Keratinocyte (primary cell): ENCODE measurements around the gene SHC3. TPM values are rescaled to one million over a fixed set of nuclear protein-coding genes. Genes with fewer than 3 reads are reported as not detected.
A peak's percentile ranks its signal among the peaks of the same experiment; 100 is the strongest.

Experiments
- DNase-seq: peaks from one replicate; pipeline ENCODE4 v3.0.0-alpha.2; 2011; ENCODE audit warnings: low read depth, missing footprints, low spot score
- FAIRE-seq: peaks from 2 replicates; lab custom pipeline; 2011; peaks lifted over from hg19 to GRCh38; lab: Jason Lieb, UNC
- H2AFZ ChIP-seq: 2 replicates; pipeline ENCODE4 v1.6.0; 2012; ENCODE audit warnings: low read length, control low read depth, inconsistent platforms; ENCODE audit not compliant: control insufficient read depth
- H3K27ac ChIP-seq: 2 replicates; pipeline ENCODE4 v1.5.1; 2011; ENCODE audit warnings: low read length; ENCODE audit not compliant: control insufficient read depth, insufficient read depth
- H3K27me3 ChIP-seq: 3 replicates; pipeline ENCODE4 v1.6.0; 2011; ENCODE audit warnings: low read length; ENCODE audit not compliant: control insufficient read depth, insufficient read depth; ENCODE audit errors: extremely low read depth
- H3K36me3 ChIP-seq, 2 experiments: 2 replicates in 1 of 2; 3 replicates in 1 of 2; pipeline ENCODE4 v1.5.1; 2011; ENCODE audit warnings: low read length in 2 of 2, mild to moderate bottlenecking in 1 of 2; ENCODE audit not compliant: control insufficient read depth in 2 of 2, insufficient read depth in 2 of 2; ENCODE audit errors: extremely low read depth in 1 of 2
- H3K4me1 ChIP-seq: 3 replicates; pipeline ENCODE4 v1.5.1; 2011; ENCODE audit warnings: low read length; ENCODE audit not compliant: control insufficient read depth, insufficient read depth; ENCODE audit errors: extremely low read depth
- H3K4me2 ChIP-seq: 3 replicates; pipeline ENCODE4 v1.6.0; 2011; ENCODE audit warnings: low read depth, low read length; ENCODE audit not compliant: control insufficient read depth, insufficient read depth; ENCODE audit errors: extremely low read depth
- H3K4me3 ChIP-seq, 3 experiments: fragments of 200-600 bp in 1 of 3; sonication (generic) in 1 of 3; 2 replicates in 2 of 3; 3 replicates in 1 of 3; pipeline ENCODE4 v1.5.1; 2011 to 2016; ENCODE audit warnings: low read length in 3 of 3, mild to moderate bottlenecking in 3 of 3, control low read depth in 2 of 3, inconsistent platforms in 1 of 3, low read depth in 1 of 3, mixed read lengths in 1 of 3, mixed run types in 1 of 3, moderate library complexity in 1 of 3; ENCODE audit not compliant: control insufficient read depth in 2 of 3, insufficient read depth in 2 of 3; ENCODE audit errors: extremely low read depth in 1 of 3
- H3K79me2 ChIP-seq: 2 replicates; pipeline ENCODE4 v1.6.0; 2012; ENCODE audit warnings: low read length; ENCODE audit not compliant: control insufficient read depth, insufficient read depth
- H3K9ac ChIP-seq: 3 replicates; pipeline ENCODE4 v1.6.0; 2011; ENCODE audit warnings: low read length; ENCODE audit not compliant: control insufficient read depth, insufficient read depth; ENCODE audit errors: extremely low read depth
- H3K9me1 ChIP-seq: 3 replicates; pipeline ENCODE4 v1.6.0; 2011; ENCODE audit warnings: low read length; ENCODE audit not compliant: control insufficient read depth, insufficient read depth; ENCODE audit errors: extremely low read depth
- H3K9me3 ChIP-seq: 2 replicates; pipeline ENCODE4 v1.5.1; 2012; ENCODE audit warnings: low read depth, low read length; ENCODE audit not compliant: control insufficient read depth
- H4K20me1 ChIP-seq: 3 replicates; pipeline ENCODE4 v1.6.0; 2011; ENCODE audit warnings: low read length; ENCODE audit not compliant: control insufficient read depth, insufficient read depth; ENCODE audit errors: extremely low read depth
- EZH2 ChIP-seq: IDR thresholded peaks from one replicate; pipeline ENCODE4 v1.6.1; 2012; ENCODE audit warnings: inconsistent platforms, mild to moderate bottlenecking, low read length, moderate library complexity
- dilution Hi-C: fragments of 300-500 bp; cut with MboI; formaldehyde crosslinking; loops from one replicate; pipeline ENCODE4 v1.7.0; 2020; ENCODE audit warnings: low sequenced_read_pairs; ENCODE audit not compliant: extremely low pct_ligation_motif_present
- polyA plus RNA-seq, 5 experiments: library from polyadenylated mRNA; depleted of rRNA in 3 of 5; stranded (reverse) in 3 of 5; stranded (forward) in 1 of 5; unstranded in 1 of 5; fragments of >200 nt; gene quantifications; 1 replicate in 1 of 5; 2 replicates in 3 of 5; 3 replicates in 1 of 5; pipeline versions ENCODE4 v1.2.1 to v1.2.3, GENCODE V29; 2011 to 2012; ENCODE audit warnings: missing spikeins in 2 of 5, low read depth in 1 of 5, low replicate concordance in 1 of 5
- TF ChIP-seq, protein P1 (sequence below), 3 experiments: IDR thresholded peaks in 1 of 3; conservative IDR thresholded peaks in 1 of 3; optimal IDR thresholded peaks in 1 of 3; 2 replicates in 2 of 3; 3 replicates in 1 of 3; pipeline versions ENCODE3 to v1.5.1; 2011; ENCODE audit warnings: low read length in 3 of 3, mild to moderate bottlenecking in 3 of 3, moderate library complexity in 2 of 3, control low read depth in 1 of 3, inconsistent platforms in 1 of 3; ENCODE audit not compliant: insufficient read depth in 2 of 3; ENCODE audit errors: extremely low read depth in 1 of 3

The SHC3 gene
- polyA plus RNA-seq, 1 donor (not counting 4 experiments of a cell fraction or from before 2014, with no cell fraction given), result 0.03 TPM

- H3K4me3 ChIP-seq, result no peak overlapping the region
- TF ChIP-seq, protein P1, sequence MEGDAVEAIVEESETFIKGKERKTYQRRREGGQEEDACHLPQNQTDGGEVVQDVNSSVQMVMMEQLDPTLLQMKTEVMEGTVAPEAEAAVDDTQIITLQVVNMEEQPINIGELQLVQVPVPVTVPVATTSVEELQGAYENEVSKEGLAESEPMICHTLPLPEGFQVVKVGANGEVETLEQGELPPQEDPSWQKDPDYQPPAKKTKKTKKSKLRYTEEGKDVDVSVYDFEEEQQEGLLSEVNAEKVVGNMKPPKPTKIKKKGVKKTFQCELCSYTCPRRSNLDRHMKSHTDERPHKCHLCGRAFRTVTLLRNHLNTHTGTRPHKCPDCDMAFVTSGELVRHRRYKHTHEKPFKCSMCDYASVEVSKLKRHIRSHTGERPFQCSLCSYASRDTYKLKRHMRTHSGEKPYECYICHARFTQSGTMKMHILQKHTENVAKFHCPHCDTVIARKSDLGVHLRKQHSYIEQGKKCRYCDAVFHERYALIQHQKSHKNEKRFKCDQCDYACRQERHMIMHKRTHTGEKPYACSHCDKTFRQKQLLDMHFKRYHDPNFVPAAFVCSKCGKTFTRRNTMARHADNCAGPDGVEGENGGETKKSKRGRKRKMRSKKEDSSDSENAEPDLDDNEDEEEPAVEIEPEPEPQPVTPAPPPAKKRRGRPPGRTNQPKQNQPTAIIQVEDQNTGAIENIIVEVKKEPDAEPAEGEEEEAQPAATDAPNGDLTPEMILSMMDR (optimal IDR thresholded peaks at IDR 0.05 in 1 of 3, IDR thresholded peaks at IDR 0.05 in 1 of 3, conservative IDR thresholded peaks at IDR 0.05 in 1 of 3; ENCODE audit: extremely low read depth in 1 of 3, insufficient read depth in 2 of 3, low read length in 3 of 3), result no peak
- no peak for TF ChIP-seq EZH2
- no peaks in the 10 kb centered on the region for H3K9me3 ChIP-seq
- H3K9ac ChIP-seq, result no peak overlapping the region
- FAIRE-seq (no peak), DNase-seq (no peak)
- no peak overlapping the region for H3K27ac ChIP-seq
- dilution Hi-C loops, result no loop called here
- no peaks in the 10 kb centered on the region for H3K9me1 ChIP-seq
- no peaks in the 10 kb centered on the region for H3K79me2 ChIP-seq
- H3K4me2 ChIP-seq, result no peak overlapping the region
- no peaks in the 10 kb centered on the region for H3K4me1 ChIP-seq
- H4K20me1 ChIP-seq, result no peaks in the 10 kb centered on the region
- no peaks in the 10 kb centered on the region for H3K27me3 ChIP-seq
- no peaks in the 10 kb centered on the region for H3K36me3 ChIP-seq
- H2AFZ ChIP-seq, result no peak overlapping the region
Measured at GRCh38 chr9:89160806-89161205, 17.8 kb downstream of the SHC3 start.

GRCh38 chr9:89154651-89155336 lies 23.8 kb downstream of the SHC3 start:
- Histone ChIP-seq H3K9me1 (no peaks in the 10 kb centered on the region), H3K79me2 (no peaks in the 10 kb centered on the region)
- peak; percentile 36 for DNase-seq

More at GRCh38 chr9:89154651-89155336, 23.8 kb downstream of the SHC3 start:
- dilution Hi-C loops, result no loop called here
- H3K36me3 ChIP-seq, result no peaks in the 10 kb centered on the region
- FAIRE-seq, result peak; percentile 81
- no peaks in the 10 kb centered on the region for H4K20me1 ChIP-seq
- H3K4me2 ChIP-seq, result peak overlapping the region; percentile 61
- H3K27ac ChIP-seq, result peak overlapping the region; percentile 77
- no peaks in the 10 kb centered on the region for H3K9me3 ChIP-seq
- H3K27me3 ChIP-seq, result no peaks in the 10 kb centered on the region
- TF ChIP-seq EZH2, result no peak
- TF ChIP-seq, protein P1 (optimal IDR thresholded peaks at IDR 0.05 in 1 of 3, IDR thresholded peaks at IDR 0.05 in 1 of 3, conservative IDR thresholded peaks at IDR 0.05 in 1 of 3; ENCODE audit: extremely low read depth in 1 of 3, insufficient read depth in 2 of 3, low read length in 3 of 3), result no peak
- peak overlapping the region in 1 of 3 experiments; percentile 14 for H3K4me3 ChIP-seq
- peak overlapping the region; percentile 12 for H2AFZ ChIP-seq
- H3K9ac ChIP-seq, result no peak overlapping the region
- H3K4me1 ChIP-seq, result peaks cover 24% of the 10 kb centered on the region
